Muscle layer of duodenum (tissue), 2 donors: ENCODE measurements around the gene PLXND1.

Experiments
- H3K27ac ChIP-seq: one replicate; pipeline ENCODE4 v1.7.0; 2013; ENCODE audit warnings: mild to moderate bottlenecking, low read length
- H3K27me3 ChIP-seq: one replicate; pipeline ENCODE4 v1.7.0; 2013; ENCODE audit warnings: low read depth, mild to moderate bottlenecking, control low read depth, low read length
- H3K36me3 ChIP-seq, 2 donors: one replicate each; pipeline ENCODE4 v1.7.0; 2013; ENCODE audit warnings: low read length in 2 of 2, control low read depth in 1 of 2, mild to moderate bottlenecking in 1 of 2; ENCODE audit not compliant: insufficient read depth in 2 of 2, control insufficient read depth in 1 of 2
- H3K4me1 ChIP-seq, 2 donors: one replicate each; pipeline ENCODE4 v1.7.0; 2013; ENCODE audit warnings: low read length in 2 of 2, mild to moderate bottlenecking in 2 of 2, control low read depth in 1 of 2, moderate library complexity in 1 of 2; ENCODE audit not compliant: insufficient read depth in 2 of 2, control insufficient read depth in 1 of 2
- H3K4me3 ChIP-seq, 2 donors: one replicate each; pipeline ENCODE4 v1.7.0; 2013; ENCODE audit warnings: low read length in 2 of 2, low read depth in 1 of 2, mild to moderate bottlenecking in 1 of 2
- H3K9me3 ChIP-seq, 2 donors: one replicate each; pipeline ENCODE4 v1.7.0; 2013; ENCODE audit warnings: low read length in 2 of 2, control low read depth in 1 of 2, mild to moderate bottlenecking in 1 of 2; ENCODE audit not compliant: control insufficient read depth in 1 of 2
- donor health status: healthy.

Gene PLXND1

DNA sequence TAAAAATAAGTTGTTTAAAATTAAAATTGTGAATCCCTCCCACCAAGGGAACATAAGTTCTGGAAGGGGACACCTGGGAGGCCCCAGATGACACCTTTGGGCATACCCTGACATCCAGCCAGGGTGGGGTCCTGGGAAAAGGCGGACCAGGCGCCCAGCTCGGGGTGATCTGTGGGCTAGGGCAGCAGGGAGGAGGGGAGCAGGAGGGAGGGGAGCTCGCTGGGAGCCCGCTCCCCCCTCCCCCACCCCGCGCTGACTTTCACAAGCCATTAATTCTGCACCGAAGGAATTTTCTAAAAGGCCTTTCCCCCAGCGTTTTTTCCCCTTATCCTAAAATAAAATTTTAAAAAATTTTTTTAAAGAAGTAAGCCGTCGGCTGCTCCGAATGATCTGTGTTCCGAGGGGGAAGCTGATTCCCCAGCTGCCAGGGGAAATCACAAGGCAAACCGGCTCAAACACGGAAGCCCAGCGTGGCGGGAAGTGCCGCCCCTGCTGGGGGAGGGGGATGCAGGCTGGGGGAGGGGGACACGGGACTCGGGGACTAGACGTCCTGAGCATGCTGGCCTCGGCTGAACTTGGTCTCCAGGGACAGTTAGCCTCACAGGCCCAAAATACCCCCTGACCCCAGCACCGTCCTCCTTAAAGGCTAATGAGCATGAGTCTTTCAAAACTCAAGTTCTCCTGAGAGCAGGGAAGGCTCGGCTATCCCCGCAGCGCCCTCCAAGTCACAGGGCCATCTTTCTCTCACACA is 13.9 kb downstream of the PLXND1 start:
- Histone ChIP-seq H3K27ac (peak overlapping the region; percentile 62), H3K4me1 (peaks cover 26 to 52% of the 10 kb centered on the region in 2 donors), H3K36me3 (no peaks in the 10 kb centered on the region), H3K4me3 (no peak overlapping the region), H3K27me3 (no peaks in the 10 kb centered on the region), H3K9me3 (no peaks in the 10 kb centered on the region)

DNA sequence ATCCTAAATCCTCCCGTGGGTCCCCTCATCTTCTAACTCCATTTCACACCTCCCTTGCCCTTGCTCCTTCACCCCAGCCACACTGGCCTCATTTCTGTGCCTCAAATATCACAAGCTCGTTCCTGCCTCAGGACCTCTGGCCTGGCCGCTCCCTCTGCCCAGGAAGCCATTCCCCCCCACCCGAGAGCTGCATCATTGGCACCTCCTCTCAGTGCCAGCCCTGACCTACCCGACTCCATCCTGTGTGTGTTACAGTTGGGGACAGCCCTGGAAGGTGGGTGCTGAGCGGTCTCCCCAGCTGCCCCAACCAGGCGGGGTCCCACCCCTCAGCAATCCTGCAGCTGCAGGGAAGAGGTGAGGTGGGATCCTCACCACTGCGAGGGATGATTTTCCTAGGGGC is 14.5 kb downstream of the PLXND1 start:
- Histone ChIP-seq H3K4me1 (peaks cover 25 to 50% of the 10 kb centered on the region in 2 donors), H3K36me3 (no peaks in the 10 kb centered on the region), H3K27ac (peak overlapping the region; percentile 51), H3K9me3 (no peaks in the 10 kb centered on the region), H3K4me3 (no peak overlapping the region), H3K27me3 (no peaks in the 10 kb centered on the region)

DNA sequence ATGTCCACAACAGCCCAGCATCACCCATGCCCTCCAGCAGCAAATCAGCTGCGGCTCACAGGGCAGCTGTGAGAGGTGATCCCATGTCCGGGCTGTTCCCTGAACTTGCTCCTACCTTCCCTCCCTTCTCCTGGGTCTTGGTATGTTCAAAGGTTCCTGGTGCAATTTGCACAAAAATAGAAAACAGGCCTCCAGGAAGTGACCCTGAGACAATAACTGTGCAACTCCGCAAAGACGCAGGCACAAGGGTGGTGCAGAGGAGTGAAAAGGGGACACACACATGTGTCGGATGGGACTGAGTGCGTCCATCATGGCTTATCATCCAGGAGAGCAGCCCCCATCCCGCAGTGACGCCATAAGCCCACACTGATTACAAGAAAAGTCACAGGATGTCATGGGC is 16.3 kb downstream of the PLXND1 start:
- Histone ChIP-seq H3K4me1 (peaks cover 18 to 37% of the 10 kb centered on the region in 2 donors), H3K36me3 (peaks cover 8 to 10% of the 10 kb centered on the region in 2 donors), H3K27me3 (no peaks in the 10 kb centered on the region), H3K27ac (no peak overlapping the region), H3K9me3 (no peaks in the 10 kb centered on the region), H3K4me3 (no peak overlapping the region)

DNA sequence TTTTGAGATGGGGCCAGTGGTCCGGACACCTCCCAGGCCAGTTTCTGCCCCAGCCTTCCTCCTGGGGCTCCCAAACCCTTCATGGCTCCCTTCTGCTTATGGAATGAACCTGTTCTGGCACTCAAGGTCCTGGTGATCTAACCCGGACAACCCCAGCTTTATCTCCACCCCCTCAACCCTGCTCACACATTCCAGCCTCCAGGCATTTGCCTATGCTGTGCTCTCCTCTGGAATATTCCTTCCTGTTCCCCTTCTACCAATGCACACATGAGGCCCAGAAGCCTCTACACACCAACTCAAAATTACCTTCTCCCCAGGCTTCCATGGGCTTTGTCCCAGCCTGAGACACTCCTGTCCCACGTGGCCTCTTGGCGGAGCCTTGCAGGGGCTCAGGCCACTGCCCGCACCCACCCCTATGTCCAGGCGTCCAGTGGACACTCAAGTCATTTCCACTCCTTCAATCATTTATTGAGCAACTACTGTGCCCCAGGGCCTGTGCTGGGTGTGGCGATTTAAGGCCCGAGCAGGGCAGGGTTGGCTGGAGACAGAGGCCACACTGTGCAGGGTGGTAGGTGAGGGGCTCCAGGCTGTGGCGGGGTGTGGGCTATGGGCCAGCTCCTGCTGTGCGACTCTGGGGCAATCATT is 18.8 kb downstream of the PLXND1 start:
- Histone ChIP-seq H3K4me1 (peaks cover 3 to 19% of the 10 kb centered on the region in 2 donors), H3K27ac (no peak overlapping the region), H3K36me3 (peaks cover 10 to 16% of the 10 kb centered on the region in 2 donors), H3K4me3 (no peak overlapping the region), H3K27me3 (no peaks in the 10 kb centered on the region), H3K9me3 (no peaks in the 10 kb centered on the region)

DNA sequence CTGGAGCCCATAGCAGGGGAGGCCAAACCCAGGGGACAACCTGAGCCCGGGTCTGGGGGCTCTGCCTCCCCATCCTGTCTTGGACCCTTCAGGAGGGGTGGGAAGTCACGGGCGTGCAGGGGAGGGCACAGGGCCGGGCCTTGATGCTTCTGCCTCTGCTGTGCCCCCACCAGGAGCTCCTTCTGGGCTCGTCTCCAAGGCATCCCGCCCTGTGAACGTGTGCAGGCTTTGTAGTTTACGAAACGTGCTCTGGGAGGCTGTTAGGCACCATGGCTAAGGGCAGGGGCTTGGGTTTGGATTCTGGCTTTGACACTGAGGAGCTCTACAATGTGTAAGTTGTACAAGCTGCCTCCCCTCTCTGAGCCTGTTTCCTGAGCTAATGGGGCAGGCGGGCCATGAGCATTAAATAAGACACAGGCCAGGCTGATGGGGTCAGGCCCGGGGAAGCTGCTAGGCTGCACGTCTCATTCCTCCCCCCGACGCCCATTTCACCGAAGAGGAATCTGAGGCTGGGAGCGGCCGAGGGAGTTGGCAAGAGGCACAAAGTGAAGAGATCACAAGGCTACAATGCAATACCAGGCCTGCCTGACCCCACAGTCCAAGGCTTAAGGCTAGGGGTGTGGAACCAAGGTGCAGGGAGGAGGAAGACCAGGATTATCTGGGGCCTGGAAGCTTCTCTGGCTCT is 19.6 kb downstream of the PLXND1 start:
- Histone ChIP-seq H3K4me3 (no peak overlapping the region), H3K27ac (no peak overlapping the region), H3K36me3 (peaks cover 10 to 21% of the 10 kb centered on the region in 2 donors)

DNA sequence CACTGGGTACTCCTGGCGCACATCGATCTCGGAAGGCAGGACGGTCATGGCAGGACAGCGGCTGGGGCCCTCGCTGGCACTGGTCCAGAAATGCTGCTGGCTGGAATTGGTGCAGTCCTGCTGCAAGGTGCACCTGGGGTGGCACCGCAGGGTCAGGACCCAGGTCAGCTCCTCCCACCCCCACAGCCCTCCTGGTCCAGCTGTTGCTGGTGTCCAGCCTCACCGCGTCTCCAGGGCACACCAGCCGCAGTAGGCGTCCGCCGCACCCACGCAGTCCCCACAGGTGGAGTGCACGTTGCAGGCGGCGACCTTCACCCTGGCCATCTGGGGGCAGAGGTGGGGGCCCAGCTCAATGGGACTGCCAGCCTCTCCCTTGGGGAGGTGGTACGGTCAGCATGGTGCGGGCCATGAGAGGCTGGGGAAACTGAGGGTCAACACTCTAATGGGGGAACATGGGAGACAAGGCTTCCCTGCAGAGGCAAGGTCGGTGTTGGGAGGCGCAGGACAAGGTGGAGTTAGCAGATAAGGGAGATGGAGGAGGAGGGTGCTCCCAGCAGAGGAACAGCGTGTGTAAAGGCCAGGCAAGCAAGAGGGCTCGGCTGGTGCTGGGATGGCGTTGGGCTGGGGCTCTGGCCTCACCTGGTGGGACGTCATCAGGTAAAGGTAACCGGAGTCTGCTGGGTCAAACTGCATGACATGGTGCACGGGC is 20.4 kb downstream of the PLXND1 start:
- Histone ChIP-seq H3K4me1 (peaks cover 0 to 11% of the 10 kb centered on the region in 2 donors), H3K27me3 (no peaks in the 10 kb centered on the region), H3K36me3 (peaks cover 10 to 21% of the 10 kb centered on the region in 2 donors), H3K4me3 (no peak overlapping the region), H3K9me3 (no peaks in the 10 kb centered on the region), H3K27ac (no peak overlapping the region)

More for the DNA sequence above, 19.6 kb downstream of the PLXND1 start:
- no peaks in the 10 kb centered on the region for H3K9me3 ChIP-seq
- peaks cover under 1 to 13% of the 10 kb centered on the region in 2 donors for H3K4me1 ChIP-seq
- H3K27me3 ChIP-seq, result no peaks in the 10 kb centered on the region

DNA sequence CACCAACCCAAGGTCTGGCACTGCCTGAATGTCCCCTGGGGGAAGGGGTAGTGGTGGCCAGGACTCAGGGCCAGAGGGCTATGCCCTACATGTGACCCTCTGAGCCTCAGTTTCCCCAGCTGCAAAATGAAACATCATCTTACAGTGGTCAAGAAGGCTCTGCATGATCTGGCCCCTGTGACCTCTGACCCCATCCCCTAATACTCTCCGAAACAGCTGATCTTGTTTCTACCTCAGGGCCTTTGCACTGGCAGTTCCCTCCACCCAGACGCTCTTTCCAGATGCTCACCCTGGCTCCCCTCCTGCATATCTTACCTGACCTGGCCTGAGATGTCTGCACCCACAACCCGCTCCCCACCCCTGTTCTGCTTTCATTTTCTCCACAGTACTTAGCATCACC is 21.8 kb downstream of the PLXND1 start:
- peaks cover 0 to 11% of the 10 kb centered on the region in 2 donors for H3K4me1 ChIP-seq
- H3K27ac ChIP-seq, result no peak overlapping the region
- H3K27me3 ChIP-seq, result no peaks in the 10 kb centered on the region
- no peak overlapping the region for H3K4me3 ChIP-seq
- H3K9me3 ChIP-seq, result no peaks in the 10 kb centered on the region
- peaks cover 10 to 21% of the 10 kb centered on the region in 2 donors for H3K36me3 ChIP-seq

DNA sequence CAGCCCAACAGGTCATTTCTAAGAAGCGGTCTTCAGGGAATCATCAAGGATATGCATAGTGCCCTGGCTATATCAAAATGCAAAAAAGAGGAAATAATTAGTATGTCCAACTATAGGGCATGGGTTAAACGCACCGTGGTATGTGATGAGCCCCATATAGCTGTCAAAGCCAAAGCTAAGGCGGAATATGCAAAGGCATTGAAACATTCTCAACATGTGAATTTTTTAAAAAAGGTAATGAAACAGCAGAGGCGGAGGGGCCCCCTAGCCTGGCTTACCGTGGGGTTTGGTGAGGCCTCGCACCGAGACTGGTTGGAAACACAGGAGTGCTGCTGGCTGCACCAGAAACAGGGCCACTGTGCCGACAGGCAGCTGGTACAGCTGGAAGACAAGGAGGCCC is 23.2 kb downstream of the PLXND1 start:
- H3K4me3 ChIP-seq, result no peak overlapping the region
- H3K27ac ChIP-seq, result no peak overlapping the region
- peaks cover 0 to 20% of the 10 kb centered on the region in 2 donors for H3K4me1 ChIP-seq
- no peaks in the 10 kb centered on the region for H3K27me3 ChIP-seq
- H3K9me3 ChIP-seq, result no peaks in the 10 kb centered on the region
- peaks cover 10 to 21% of the 10 kb centered on the region in 2 donors for H3K36me3 ChIP-seq

DNA sequence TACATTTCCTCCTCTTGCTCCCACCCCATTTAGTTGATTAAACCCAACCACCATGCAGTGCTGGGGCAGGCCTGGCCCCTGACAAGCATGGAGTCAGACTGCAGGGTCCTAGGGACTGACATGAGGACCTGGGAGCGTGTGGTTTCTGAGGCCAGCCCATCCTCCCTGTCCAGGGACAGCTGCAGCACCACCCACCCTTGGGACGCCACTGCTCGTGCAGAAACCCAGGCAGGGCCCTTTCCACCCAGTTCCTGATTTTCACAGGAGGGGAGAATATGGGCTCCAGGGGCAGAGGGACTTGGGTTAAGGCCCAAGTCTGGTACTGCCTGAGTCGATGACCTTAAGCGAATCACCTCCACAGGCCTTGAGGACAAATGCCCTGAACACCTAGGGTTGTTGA is 23.7 kb downstream of the PLXND1 start:
- no peaks in the 10 kb centered on the region for H3K9me3 ChIP-seq
- H3K4me1 ChIP-seq, result peaks cover 0 to 24% of the 10 kb centered on the region in 2 donors
- H3K4me3 ChIP-seq, result no peak overlapping the region
- no peaks in the 10 kb centered on the region for H3K27me3 ChIP-seq
- H3K36me3 ChIP-seq, result peaks cover 10 to 21% of the 10 kb centered on the region in 2 donors
- no peak overlapping the region for H3K27ac ChIP-seq

DNA sequence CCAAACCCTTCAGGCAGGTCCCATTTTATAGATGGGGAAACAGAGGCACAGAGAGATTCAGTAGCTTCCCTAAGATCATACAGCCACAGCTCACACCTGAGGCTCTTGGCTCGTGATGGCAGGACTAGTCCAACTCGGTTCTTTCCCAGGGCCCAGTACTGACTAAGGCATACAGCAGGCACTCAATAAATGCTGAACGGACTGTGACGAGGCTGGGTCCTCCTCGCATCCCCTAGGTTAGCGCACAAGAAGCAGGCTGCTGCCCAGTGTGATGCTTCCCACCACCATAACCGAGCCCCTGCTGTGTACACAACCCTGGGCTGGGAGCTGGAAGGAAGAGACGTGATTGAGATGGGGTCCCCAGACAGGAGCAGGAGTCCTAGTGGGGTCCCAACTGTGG is 24.9 kb downstream of the PLXND1 start:
- H3K27ac ChIP-seq, result no peak overlapping the region
- H3K9me3 ChIP-seq, result no peaks in the 10 kb centered on the region
- peaks cover 10 to 21% of the 10 kb centered on the region in 2 donors for H3K36me3 ChIP-seq

DNA sequence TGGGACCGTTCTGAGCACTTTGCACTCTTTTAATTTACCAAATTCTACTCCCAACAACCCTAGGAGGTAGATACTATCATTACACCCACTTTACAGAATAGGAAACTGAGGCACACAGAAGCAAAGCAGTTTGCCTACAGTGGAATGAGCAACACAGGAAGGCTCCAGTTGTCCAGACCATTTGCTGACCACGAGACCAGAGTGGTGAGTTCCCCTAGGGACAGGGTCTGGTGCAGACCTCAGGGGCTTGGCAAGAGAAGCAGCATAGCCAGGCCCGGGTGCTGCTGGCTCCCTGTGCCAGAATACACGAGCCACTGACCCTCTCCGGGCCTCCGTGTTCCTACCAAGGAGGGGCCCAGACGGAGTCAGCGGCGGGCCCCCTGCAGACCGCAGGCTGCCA is 26.5 kb downstream of the PLXND1 start:
- H3K4me3 ChIP-seq, result no peak overlapping the region
- no peaks in the 10 kb centered on the region for H3K27me3 ChIP-seq
- peaks cover 6 to 18% of the 10 kb centered on the region in 2 donors for H3K4me1 ChIP-seq
- no peaks in the 10 kb centered on the region for H3K9me3 ChIP-seq
- peaks cover under 1 to 14% of the 10 kb centered on the region in 2 donors for H3K36me3 ChIP-seq
- H3K27ac ChIP-seq, result no peak overlapping the region

More for the DNA sequence above, 24.9 kb downstream of the PLXND1 start:
- no peak overlapping the region for H3K4me3 ChIP-seq
- no peaks in the 10 kb centered on the region for H3K27me3 ChIP-seq
- H3K4me1 ChIP-seq, result peaks cover under 1 to 20% of the 10 kb centered on the region in 2 donors
